Activated CD8-positive, alpha-beta memory T cell treated with anti-CD3 and anti-CD28 coated beads, Interleukin-2, amount 50 U/mL, for 24 hours (primary cell): ENCODE data around the gene CCL16.

Experiments used
- DNase-seq: peaks from one replicate; pipeline ENCODE4 v3.0.0-alpha.2; 2020; ENCODE audit errors: extremely low read depth

Gene CCL16

GRCh38 chr17:35936063-35936462 lies 45.2 kb downstream of the CCL16 start:
- no peak for DNase-seq

GRCh38 chr17:35934760-35935159 lies 46.5 kb downstream of the CCL16 start:
- DNase-seq = no peak

- no peak for DNase-seq
Measured at GRCh38 chr17:35932586-35932985, 48.7 kb downstream of the CCL16 start.

- no peak for DNase-seq
Measured at GRCh38 chr17:35931794-35932425, 49.4 kb downstream of the CCL16 start.

GRCh38 chr17:35930211-35931065 lies 50.9 kb downstream of the CCL16 start, which contains the start of gene RDM1:
TSS of gene RDM1 (minus strand) at chr17:35930773. CDS start at chr17:35930727, 46 bp downstream.
- DNase-seq = peak; percentile 58

- DNase-seq = no peak
Measured at GRCh38 chr17:35927714-35928113, 53.6 kb downstream of the CCL16 start.
